SU-DHL-6 (cell line): Measurements from ENCODE around the gene TP63.

ENCODE experiments used
- H2AFZ ChIP-seq: fragments of 200-600 bp; sonication (generic); 2 replicates; pipeline ENCODE4 v1.6.1; 2014; ENCODE audit warnings: low read depth, mild to moderate bottlenecking, moderate library complexity, mixed read lengths, antibody characterized with exemption, low read length; ENCODE audit not compliant: severe bottlenecking
- H3F3A ChIP-seq: fragments of 200-600 bp; shearing (Covaris generic); 2 replicates; pipeline ENCODE4 v1.6.0; 2016; ENCODE audit warnings: antibody characterized with exemption, mild to moderate bottlenecking; ENCODE audit not compliant: insufficient read depth
- H3K27ac ChIP-seq: fragments of 200-600 bp; sonication (generic); 2 replicates; pipeline ENCODE4 v1.5.1; 2016; ENCODE audit warnings: low read depth, mild to moderate bottlenecking, low read length, moderate library complexity, mixed read lengths
- H3K27me3 ChIP-seq: fragments of 200-600 bp; sonication (generic), shearing (Covaris generic); 2 replicates; pipeline ENCODE4 v1.6.0; 2014; ENCODE audit warnings: mild to moderate bottlenecking, low read length
- H3K36me3 ChIP-seq: fragments of 200-600 bp; sonication (generic); 2 replicates; pipeline ENCODE4 v1.6.1; 2014; ENCODE audit warnings: mild to moderate bottlenecking, low read length, mixed read lengths
- H3K4me2 ChIP-seq: fragments of 300-600, 200-600 bp; shearing (Covaris generic), sonication (generic); 2 replicates; pipeline ENCODE4 v1.6.0; 2014; ENCODE audit warnings: low read length, low read depth, mild to moderate bottlenecking; ENCODE audit not compliant: poor library complexity, severe bottlenecking
- H3K4me3 ChIP-seq: fragments of 200-600 bp; sonication (generic); 2 replicates; pipeline ENCODE4 v1.5.1; 2014; ENCODE audit warnings: antibody characterized with exemption, low read length, mild to moderate bottlenecking, mixed read lengths; ENCODE audit not compliant: insufficient read depth, poor library complexity, severe bottlenecking
- H3K79me2 ChIP-seq: fragments of 200-600 bp; sonication (generic); 2 replicates; pipeline ENCODE4 v1.6.1; 2014; ENCODE audit warnings: mild to moderate bottlenecking, low read length, moderate library complexity; ENCODE audit not compliant: insufficient read depth
- H3K9ac ChIP-seq: fragments of 200-600 bp; sonication (generic); 2 replicates; pipeline ENCODE4 v1.7.0; 2014; ENCODE audit warnings: mild to moderate bottlenecking, low read length
- H3K9me2 ChIP-seq: fragments of 200-600 bp; sonication (generic); replicated peaks from 2 replicates; pipeline ENCODE4 v1.6.1; 2014; ENCODE audit warnings: low read length; ENCODE audit not compliant: insufficient read depth
- H3K9me3 ChIP-seq: fragments of 200-600 bp; sonication (generic); 2 replicates; pipeline ENCODE4 v1.6.1; 2014; ENCODE audit warnings: low read length, mixed read lengths; ENCODE audit not compliant: insufficient read depth
- H4K20me1 ChIP-seq: fragments of 200-600 bp; sonication (generic); 2 replicates; pipeline ENCODE4 v1.6.1; 2014; ENCODE audit warnings: low read depth, mild to moderate bottlenecking, antibody characterized with exemption, low read length, moderate library complexity, mixed read lengths
- EZH2phosphoT487 ChIP-seq: fragments of 200-600 bp; sonication (generic), shearing (Covaris generic); conservative IDR thresholded peaks from 2 replicates; pipeline ENCODE4 v1.6.1; 2018; ENCODE audit warnings: mild to moderate bottlenecking, antibody characterized with exemption, low read length, moderate library complexity, mixed read lengths
- TF ChIP-seq, protein P1 (sequence below): fragments of 200-600 bp; sonication (generic); IDR thresholded peaks from one replicate; pipeline ENCODE4 v1.5.1; 2017; ENCODE audit warnings: antibody characterized with exemption, mild to moderate bottlenecking, low read length, moderate library complexity; ENCODE audit not compliant: insufficient read depth, poor library complexity, severe bottlenecking

TP63 gene

GRCh38 chr3:189690237-189690636 lies 59.0 kb downstream of the TP63 start:
- H3K4me2 ChIP-seq = no peak overlapping the region
- H3K36me3 ChIP-seq = no peaks in the 10 kb centered on the region
- no peaks in the 10 kb centered on the region for H3K9me2 ChIP-seq
- no peaks in the 10 kb centered on the region for H3K79me2 ChIP-seq
- no peaks in the 10 kb centered on the region for H3K27me3 ChIP-seq
- H3K9ac ChIP-seq = no peak overlapping the region
- TF ChIP-seq, protein P1, sequence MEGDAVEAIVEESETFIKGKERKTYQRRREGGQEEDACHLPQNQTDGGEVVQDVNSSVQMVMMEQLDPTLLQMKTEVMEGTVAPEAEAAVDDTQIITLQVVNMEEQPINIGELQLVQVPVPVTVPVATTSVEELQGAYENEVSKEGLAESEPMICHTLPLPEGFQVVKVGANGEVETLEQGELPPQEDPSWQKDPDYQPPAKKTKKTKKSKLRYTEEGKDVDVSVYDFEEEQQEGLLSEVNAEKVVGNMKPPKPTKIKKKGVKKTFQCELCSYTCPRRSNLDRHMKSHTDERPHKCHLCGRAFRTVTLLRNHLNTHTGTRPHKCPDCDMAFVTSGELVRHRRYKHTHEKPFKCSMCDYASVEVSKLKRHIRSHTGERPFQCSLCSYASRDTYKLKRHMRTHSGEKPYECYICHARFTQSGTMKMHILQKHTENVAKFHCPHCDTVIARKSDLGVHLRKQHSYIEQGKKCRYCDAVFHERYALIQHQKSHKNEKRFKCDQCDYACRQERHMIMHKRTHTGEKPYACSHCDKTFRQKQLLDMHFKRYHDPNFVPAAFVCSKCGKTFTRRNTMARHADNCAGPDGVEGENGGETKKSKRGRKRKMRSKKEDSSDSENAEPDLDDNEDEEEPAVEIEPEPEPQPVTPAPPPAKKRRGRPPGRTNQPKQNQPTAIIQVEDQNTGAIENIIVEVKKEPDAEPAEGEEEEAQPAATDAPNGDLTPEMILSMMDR = no peak
- no peak for TF ChIP-seq EZH2phosphoT487
- H3K27ac ChIP-seq = no peak overlapping the region
- H3K9me3 ChIP-seq = no peaks in the 10 kb centered on the region
- H2AFZ ChIP-seq = no peak overlapping the region
- no peaks in the 10 kb centered on the region for H3F3A ChIP-seq
- no peaks in the 10 kb centered on the region for H4K20me1 ChIP-seq
- no peak overlapping the region for H3K4me3 ChIP-seq

GRCh38 chr3:189690672-189691071 lies 59.5 kb downstream of the TP63 start:
- H2AFZ ChIP-seq = no peak overlapping the region
- no peaks in the 10 kb centered on the region for H3K27me3 ChIP-seq
- no peaks in the 10 kb centered on the region for H4K20me1 ChIP-seq
- no peaks in the 10 kb centered on the region for H3K9me2 ChIP-seq
- H3K4me2 ChIP-seq = no peak overlapping the region
- H3K36me3 ChIP-seq = no peaks in the 10 kb centered on the region
- H3F3A ChIP-seq = no peaks in the 10 kb centered on the region
- H3K9ac ChIP-seq = no peak overlapping the region
- TF ChIP-seq EZH2phosphoT487 = no peak
- TF ChIP-seq, protein P1 = no peak
- H3K9me3 ChIP-seq = no peaks in the 10 kb centered on the region
- H3K27ac ChIP-seq = no peak overlapping the region
- no peaks in the 10 kb centered on the region for H3K79me2 ChIP-seq
- no peak overlapping the region for H3K4me3 ChIP-seq

- Histone ChIP-seq H3K27ac (no peak overlapping the region), H3K9me2 (no peaks in the 10 kb centered on the region), H3K79me2 (no peaks in the 10 kb centered on the region), H3F3A (no peaks in the 10 kb centered on the region), H3K4me3 (no peak overlapping the region), H3K4me2 (no peak overlapping the region), H3K36me3 (no peaks in the 10 kb centered on the region), H4K20me1 (no peaks in the 10 kb centered on the region), H3K9ac (no peak overlapping the region), H3K27me3 (no peaks in the 10 kb centered on the region), H2AFZ (no peak overlapping the region), H3K9me3 (no peaks in the 10 kb centered on the region)
- TF ChIP-seq EZH2phosphoT487 = no peak
- TF ChIP-seq, protein P1 = no peak
Measured at GRCh38 chr3:189695400-189695799, 64.2 kb downstream of the TP63 start.

DNA sequence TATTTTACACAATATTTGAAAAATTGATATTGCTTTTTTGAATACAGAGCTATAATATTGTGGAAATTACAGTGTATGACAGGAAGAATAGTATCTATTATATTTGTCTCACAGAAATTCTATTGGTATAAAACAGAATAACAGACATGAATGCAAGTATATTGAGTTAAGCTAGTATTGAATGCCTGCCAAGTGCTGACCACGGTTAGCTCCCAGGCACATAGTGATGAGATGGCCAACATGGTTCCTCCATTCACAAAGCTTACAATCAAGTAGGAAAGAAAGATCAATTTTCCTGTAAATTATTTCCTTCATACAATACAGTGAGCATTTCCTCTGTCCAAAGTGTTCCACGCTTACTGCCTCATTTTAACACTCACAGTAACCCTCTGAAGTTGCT lies 67.6 kb downstream of the TP63 start:
- H3K27me3 ChIP-seq = no peaks in the 10 kb centered on the region
- no peaks in the 10 kb centered on the region for H4K20me1 ChIP-seq
- no peak overlapping the region for H3K27ac ChIP-seq
- no peaks in the 10 kb centered on the region for H3K9me3 ChIP-seq
- no peaks in the 10 kb centered on the region for H3K79me2 ChIP-seq
- H3K4me3 ChIP-seq = no peak overlapping the region
- TF ChIP-seq, protein P1 = no peak
- no peak for TF ChIP-seq EZH2phosphoT487
- no peaks in the 10 kb centered on the region for H3K36me3 ChIP-seq
- no peak overlapping the region for H3K4me2 ChIP-seq
- H3K9me2 ChIP-seq = no peaks in the 10 kb centered on the region
- H3K9ac ChIP-seq = no peak overlapping the region
- H2AFZ ChIP-seq = no peak overlapping the region
- no peaks in the 10 kb centered on the region for H3F3A ChIP-seq
